ENCODE measurements around the gene OR2A5. TPM values are rescaled to one million over a fixed set of nuclear protein-coding genes. Genes with fewer than 3 reads are reported as not detected.

OR2A5 gene
- total and polyA plus RNA-seq, 8 donors, result not detected

DNA sequence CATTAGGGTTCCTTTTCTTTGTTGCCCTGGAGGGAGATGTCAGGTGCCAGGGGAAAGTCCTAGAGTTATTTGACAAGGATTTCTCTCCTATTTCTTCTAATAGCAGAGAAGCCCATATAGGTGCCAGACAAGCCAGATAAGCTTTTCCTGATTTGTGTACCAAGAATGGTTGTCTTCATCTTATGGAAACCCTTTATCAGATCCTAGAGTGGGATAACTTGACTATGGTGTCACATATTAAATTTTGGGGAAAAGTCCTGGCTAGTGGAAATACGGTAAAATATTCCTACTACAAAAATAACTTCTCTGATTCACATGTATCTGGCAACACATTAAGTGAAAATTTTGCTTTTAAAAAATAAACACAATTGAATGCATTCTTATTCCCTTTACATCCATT is 38.5 kb downstream of the OR2A5 start:
- 71 to 88% (median 81%) methylated on average over 1 of the region's 1 CpG for WGBS, 5 donors
- DNase-seq, result no peak
- Histone ChIP-seq H3K27me3 (no peaks in the 10 kb centered on the region), H3K4me1 (no peaks in the 10 kb centered on the region), H3K36me3 (no peaks in the 10 kb centered on the region), H3K9me3 (peaks cover 0 to 6% (median 3%) of the 10 kb centered on the region in 4 donors), H3K4me3 (no peak overlapping the region), H3K27ac (no peak overlapping the region)
- TF ChIP-seq POLR2AphosphoS5 (IDR thresholded peaks at IDR 0.05) (no peak), POLR2A (IDR thresholded peaks at IDR 0.05) (no peak), EP300 (IDR thresholded peaks at IDR 0.05) (no peak)
- TF ChIP-seq, protein P1, sequence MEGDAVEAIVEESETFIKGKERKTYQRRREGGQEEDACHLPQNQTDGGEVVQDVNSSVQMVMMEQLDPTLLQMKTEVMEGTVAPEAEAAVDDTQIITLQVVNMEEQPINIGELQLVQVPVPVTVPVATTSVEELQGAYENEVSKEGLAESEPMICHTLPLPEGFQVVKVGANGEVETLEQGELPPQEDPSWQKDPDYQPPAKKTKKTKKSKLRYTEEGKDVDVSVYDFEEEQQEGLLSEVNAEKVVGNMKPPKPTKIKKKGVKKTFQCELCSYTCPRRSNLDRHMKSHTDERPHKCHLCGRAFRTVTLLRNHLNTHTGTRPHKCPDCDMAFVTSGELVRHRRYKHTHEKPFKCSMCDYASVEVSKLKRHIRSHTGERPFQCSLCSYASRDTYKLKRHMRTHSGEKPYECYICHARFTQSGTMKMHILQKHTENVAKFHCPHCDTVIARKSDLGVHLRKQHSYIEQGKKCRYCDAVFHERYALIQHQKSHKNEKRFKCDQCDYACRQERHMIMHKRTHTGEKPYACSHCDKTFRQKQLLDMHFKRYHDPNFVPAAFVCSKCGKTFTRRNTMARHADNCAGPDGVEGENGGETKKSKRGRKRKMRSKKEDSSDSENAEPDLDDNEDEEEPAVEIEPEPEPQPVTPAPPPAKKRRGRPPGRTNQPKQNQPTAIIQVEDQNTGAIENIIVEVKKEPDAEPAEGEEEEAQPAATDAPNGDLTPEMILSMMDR (IDR thresholded peaks at IDR 0.05), result no peak
- intact Hi-C loops (cut with DNase I; ENCODE audit: low total_unique reads), result no loop called here

GRCh38 chr7:144090667-144091066 is 41.9 kb downstream of the OR2A5 start:
- peaks cover 0 to 6% (median 3%) of the 10 kb centered on the region in 4 donors for H3K9me3 ChIP-seq
- H3K4me1 ChIP-seq, result no peaks in the 10 kb centered on the region
- H3K27ac ChIP-seq, result no peak overlapping the region
- whole genome bisulfite sequencing, 5 donors, result 80 to 91% (median 89%) methylated on average over 3 of the region's 3 CpGs
- intact Hi-C loops (cut with DNase I; ENCODE audit: low total_unique reads), result no loop called here
- no peak for DNase-seq
- H3K4me3 ChIP-seq, result no peak overlapping the region
- H3K27me3 ChIP-seq, result no peaks in the 10 kb centered on the region
- TF ChIP-seq, protein P1 (IDR thresholded peaks at IDR 0.05), result no peak
- H3K36me3 ChIP-seq, result no peaks in the 10 kb centered on the region

GRCh38 chr7:144098776-144099175 is 50.0 kb downstream of the OR2A5 start:
- no peak overlapping the region for H3K4me3 ChIP-seq
- intact Hi-C loops (cut with DNase I; ENCODE audit: low total_unique reads), result no loop called here
- H3K27ac ChIP-seq, result no peak overlapping the region
- no peaks in the 10 kb centered on the region for H3K4me1 ChIP-seq
- H3K36me3 ChIP-seq, result no peaks in the 10 kb centered on the region
- no peaks in the 10 kb centered on the region for H3K27me3 ChIP-seq
- no peaks in the 10 kb centered on the region for H3K9me3 ChIP-seq
- no peak for TF ChIP-seq EP300 (IDR thresholded peaks at IDR 0.05)
- TF ChIP-seq, protein P1 (IDR thresholded peaks at IDR 0.05), result no peak
- TF ChIP-seq POLR2A (IDR thresholded peaks at IDR 0.05), result no peak
- TF ChIP-seq POLR2AphosphoS5 (IDR thresholded peaks at IDR 0.05), result no peak
- DNase-seq, result no peak

DNA sequence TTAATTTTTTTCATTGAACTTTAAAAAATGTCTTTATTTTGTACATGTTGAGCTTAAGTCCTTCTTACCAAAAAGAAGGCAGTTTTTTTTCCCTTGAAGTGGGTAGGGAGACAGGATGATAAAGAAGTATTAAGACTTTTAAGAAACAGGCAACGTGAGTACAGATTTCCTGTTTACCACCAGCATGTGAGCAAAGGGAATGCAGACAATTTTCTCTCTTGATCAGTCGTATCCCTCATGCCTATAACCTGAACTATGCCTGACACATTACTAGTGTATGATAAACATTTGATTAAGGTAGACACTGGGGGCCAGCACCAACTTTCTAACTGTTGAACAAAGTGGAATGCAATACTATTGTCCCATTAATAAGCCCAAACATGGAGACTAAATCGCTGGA is 51.9 kb downstream of the OR2A5 start:
- Histone ChIP-seq H3K27ac (no peak overlapping the region), H3K4me1 (no peaks in the 10 kb centered on the region), H3K36me3 (no peaks in the 10 kb centered on the region), H3K4me3 (no peak overlapping the region), H3K27me3 (no peaks in the 10 kb centered on the region), H3K9me3 (no peaks in the 10 kb centered on the region)
- intact Hi-C loops (cut with DNase I; ENCODE audit: low total_unique reads), result no loop called here
- 50 to 56% (median 52%) methylated on average over 3 of the region's 3 CpGs for WGBS, 5 donors
- TF ChIP-seq EP300 (IDR thresholded peaks at IDR 0.05), result no peak
- TF ChIP-seq, protein P1 (IDR thresholded peaks at IDR 0.05), result no peak
- TF ChIP-seq POLR2A (IDR thresholded peaks at IDR 0.05), result no peak
- no peak for TF ChIP-seq POLR2AphosphoS5 (IDR thresholded peaks at IDR 0.05)
- no peak for DNase-seq

GRCh38 chr7:144102041-144102440 is 53.3 kb downstream of the OR2A5 start:
- DNase-seq, result no peak
- H3K27ac ChIP-seq, result no peak overlapping the region
- H3K4me1 ChIP-seq, result no peaks in the 10 kb centered on the region
- H3K36me3 ChIP-seq, result no peaks in the 10 kb centered on the region
- no peaks in the 10 kb centered on the region for H3K27me3 ChIP-seq
- intact Hi-C loops (cut with DNase I; ENCODE audit: low total_unique reads), result no loop called here
- H3K4me3 ChIP-seq, result no peak overlapping the region
- H3K9me3 ChIP-seq, result no peaks in the 10 kb centered on the region
- TF ChIP-seq, protein P1 (IDR thresholded peaks at IDR 0.05), result no peak
- no peak for TF ChIP-seq EP300 (IDR thresholded peaks at IDR 0.05)
- TF ChIP-seq POLR2A (IDR thresholded peaks at IDR 0.05), result no peak
- no peak for TF ChIP-seq POLR2AphosphoS5 (IDR thresholded peaks at IDR 0.05)
